T-cell (primary cell): ENCODE results near the gene FHL3. TPM values are rescaled to one million over a fixed set of nuclear protein-coding genes. Genes with fewer than 3 reads are reported as not detected.

Source experiments
- ATAC-seq, 4 experiments: fragments of 200-7000 bp in 3 of 4; fragments of 150-1000 bp in 1 of 4; cut with Tn5 transposase; replicated peaks in 1 of 4; 1 replicate in 3 of 4; 2 replicates in 1 of 4; pipeline ENCODE4 v1.10.0; 2021; ENCODE audit warnings: moderate library complexity in 3 of 4, mild to moderate bottlenecking in 2 of 4, moderate number of reproducible peaks in 1 of 4
- CTCF ChIA-PET, 2 donors: fragments of 300-600 bp; sonication (Branson Sonifier 250); formaldehyde crosslinking; loops; one replicate each; lab custom pipeline; 2022; ENCODE audit warnings: antibody characterized with exemption in 2 of 2; lab: Charles Lee
- POLR2A ChIA-PET, 2 donors: fragments of 300-600 bp; sonication (Branson Sonifier 250); formaldehyde crosslinking; loops; one replicate each; lab custom pipeline; 2022; ENCODE audit warnings: antibody characterized with exemption in 2 of 2; lab: Charles Lee
- DNase-seq, 35 experiments: peaks; one replicate each; pipeline versions ENCODE4 v3.0.0 to v3.0.0-alpha.2; 2013 to 2023
- H3K27ac ChIP-seq: one replicate; pipeline ENCODE4 v1.5.1; 2013; ENCODE audit warnings: low read length
- H3K27me3 ChIP-seq, 2 experiments: replicated peaks in 1 of 2; 1 replicate in 1 of 2; 2 replicates in 1 of 2; pipeline versions ENCODE4 v1.6.1 to v1.7.0; 2013; ENCODE audit warnings: low read length in 1 of 2, mixed read lengths in 1 of 2; ENCODE audit not compliant: control insufficient read depth in 2 of 2, insufficient read depth in 2 of 2; ENCODE audit errors: extremely low read depth in 1 of 2
- H3K36me3 ChIP-seq, 2 donors: 1 replicate in 1 of 2; 2 replicates in 1 of 2; pipeline versions ENCODE4 v1.6.1 to v1.7.0; 2013; ENCODE audit warnings: low read length in 1 of 2; ENCODE audit not compliant: control insufficient read depth in 2 of 2, insufficient read depth in 1 of 2; ENCODE audit errors: extremely low read depth in 1 of 2
- H3K4me1 ChIP-seq, 2 experiments: 1 replicate in 1 of 2; 2 replicates in 1 of 2; pipeline versions ENCODE4 v1.6.1 to v1.7.0; 2013; ENCODE audit warnings: low read length in 2 of 2, mixed read lengths in 1 of 2; ENCODE audit not compliant: insufficient read depth in 2 of 2, control insufficient read depth in 1 of 2; ENCODE audit errors: extremely low read depth in 1 of 2
- H3K4me3 ChIP-seq, 2 donors: 1 replicate in 1 of 2; 2 replicates in 1 of 2; pipeline versions ENCODE4 v1.5.1 to v1.7.0; 2013; ENCODE audit warnings: mild to moderate bottlenecking in 2 of 2, low read length in 1 of 2, moderate library complexity in 1 of 2; ENCODE audit not compliant: control insufficient read depth in 1 of 2; ENCODE audit errors: extremely low read depth in 1 of 2
- H3K9me3 ChIP-seq: 2 replicates; pipeline ENCODE4 v1.7.0; 2013
- H3K27ac Mint-ChIP-seq, 2 donors: one replicate each; pipeline ENCODE4 v1.8.0; 2020 to 2021; ENCODE audit warnings: mild to moderate bottlenecking in 2 of 2, mixed read lengths in 2 of 2
- H3K27me3 Mint-ChIP-seq, 2 donors: one replicate each; pipeline ENCODE4 v1.8.0; 2021 to 2022; ENCODE audit warnings: mixed read lengths in 2 of 2
- H3K36me3 Mint-ChIP-seq: one replicate; pipeline ENCODE4 v1.8.0; 2021; ENCODE audit warnings: mixed read lengths
- H3K4me1 Mint-ChIP-seq, 3 donors: one replicate each; pipeline ENCODE4 v1.8.0; 2020 to 2022; ENCODE audit warnings: mixed read lengths in 3 of 3, mild to moderate bottlenecking in 1 of 3
- H3K4me3 Mint-ChIP-seq, 3 donors: one replicate each; pipeline ENCODE4 v1.8.0; 2020 to 2022; ENCODE audit warnings: mild to moderate bottlenecking in 3 of 3, mixed read lengths in 3 of 3, moderate library complexity in 3 of 3
- H3K9me3 Mint-ChIP-seq, 3 donors: one replicate each; pipeline ENCODE4 v1.8.0; 2020 to 2022; ENCODE audit warnings: mixed read lengths in 3 of 3
- WGBS: methylation state at CpG from one replicate; pipeline ENCODE4 v1.1.5; 2013; ENCODE audit warnings: missing lambda C conversion rate; ENCODE audit not compliant: insufficient coverage; 5-methylcytosine and 5-hydroxymethylcytosine counted together
- total RNA-seq, 35 experiments: library from RNA in 6 of 35; stranded (reverse) in 6 of 35; fragments of 120-200 nt in 1 of 35; gene quantifications; one replicate each; pipeline versions ENCODE4 v1.2.1 to v1.2.4 and lab custom pipeline; 2013 to 2026

Gene FHL3
- total RNA-seq, 5 donors from 2014 or later (not counting 1 experiment from before 2014, with no cell fraction given) = 4.1 to 19.3 (median 8.1) TPM

- CTCF ChIA-PET = interaction anchor here in 1 of 2 donors (0.6 kb wide), 1 partner anchor 506 kb away, joined by 6 read pairs; no protein-coding TSS in a partner anchor
- H3K9me3 ChIP-seq = no peaks in the 10 kb centered on the region
- 47% methylated on average over 6 of the region's 13 CpGs for WGBS
Observed at GRCh38 chr1:38000529-38001455, 4.5 kb downstream of the FHL3 start.

GRCh38 chr1:38000233-38000528 is 5.1 kb downstream of the FHL3 start:
- Mint-ChIP-seq H3K4me1 (peaks cover 23 to 59% (median 59%) of the 10 kb centered on the region in 3 donors), H3K4me3 (no peak overlapping the region), H3K27ac (peak overlapping the region; percentile 94 to 95), H3K27me3 (peaks cover 0 to 3% of the 10 kb centered on the region in 2 donors), H3K9me3 (no peaks in the 10 kb centered on the region), H3K36me3 (no peaks in the 10 kb centered on the region)
- CTCF ChIA-PET = interaction anchor here in 1 of 2 donors (0.6 kb wide), 1 partner anchor 506 kb away, joined by 6 read pairs; no protein-coding TSS in a partner anchor
- peak overlapping the region; percentile 23 for H3K27ac ChIP-seq
- no peak for DNase-seq
- peaks cover 0 to 16% of the 10 kb centered on the region in 2 experiments for H3K27me3 ChIP-seq
- no peak for ATAC-seq
- H3K4me3 ChIP-seq = no peak overlapping the region
- H3K36me3 ChIP-seq = peaks cover 0 to 2% of the 10 kb centered on the region in 2 donors
- no CpG with 5 or more reads among the region's 2 CpGs for WGBS
- no peaks in the 10 kb centered on the region for H3K9me3 ChIP-seq
- H3K4me1 ChIP-seq = peaks cover under 1 to 34% of the 10 kb centered on the region in 2 experiments
- POLR2A ChIA-PET = no interaction called here

More at GRCh38 chr1:38000529-38001455, 4.5 kb downstream of the FHL3 start:
- H3K4me3 Mint-ChIP-seq = no peak overlapping the region
- Histone ChIP-seq H3K36me3 (peaks cover 0 to 2% of the 10 kb centered on the region in 2 donors), H3K4me3 (no peak overlapping the region), H3K27me3 (peaks cover 0 to 17% of the 10 kb centered on the region in 2 experiments), H3K4me1 (peaks cover 0 to 34% of the 10 kb centered on the region in 2 experiments), H3K27ac (peak overlapping the region; percentile 23)
- H3K27ac Mint-ChIP-seq = peak overlapping the region; percentile 94 to 95
- ATAC-seq (no peak), DNase-seq (no peak)
- peaks cover 20 to 57% (median 56%) of the 10 kb centered on the region in 3 donors for H3K4me1 Mint-ChIP-seq
- POLR2A ChIA-PET = no interaction called here
- H3K36me3 Mint-ChIP-seq = no peaks in the 10 kb centered on the region
- no peaks in the 10 kb centered on the region for H3K9me3 Mint-ChIP-seq
- peaks cover 0 to 3% of the 10 kb centered on the region in 2 donors for H3K27me3 Mint-ChIP-seq

- ChIA-PET POLR2A (no interaction called here), CTCF (no interaction called here)
- Mint-ChIP-seq H3K27me3 (peaks cover 0 to 3% of the 10 kb centered on the region in 2 donors), H3K4me3 (peak overlapping the region in 1 of 3 donors; percentile 49), H3K4me1 (peaks cover 26 to 63% (median 62%) of the 10 kb centered on the region in 3 donors), H3K9me3 (no peaks in the 10 kb centered on the region), H3K36me3 (no peaks in the 10 kb centered on the region), H3K27ac (peak overlapping the region; percentile 94 to 95)
- H3K36me3 ChIP-seq = peaks cover 0 to 2% of the 10 kb centered on the region in 2 donors
- DNase-seq (no peak), ATAC-seq (no peak)
- H3K4me3 ChIP-seq = no peak overlapping the region
- peaks cover 0 to 13% of the 10 kb centered on the region in 2 experiments for H3K27me3 ChIP-seq
- H3K27ac ChIP-seq = no peak overlapping the region
- no peaks in the 10 kb centered on the region for H3K9me3 ChIP-seq
- WGBS = 68% methylated on average over 2 of the region's 9 CpGs
- H3K4me1 ChIP-seq = peaks cover 4 to 37% of the 10 kb centered on the region in 2 experiments
Observed at GRCh38 chr1:37999430-38000232, 5.7 kb downstream of the FHL3 start.

GRCh38 chr1:37998913-37999429 is 6.3 kb downstream of the FHL3 start:
- Mint-ChIP-seq H3K4me3 (peak overlapping the region in 1 of 3 donors; percentile 49), H3K36me3 (no peaks in the 10 kb centered on the region), H3K27ac (peak overlapping the region; percentile 94 to 95), H3K4me1 (peaks cover 20 to 61% (median 60%) of the 10 kb centered on the region in 3 donors), H3K9me3 (no peaks in the 10 kb centered on the region), H3K27me3 (no peaks in the 10 kb centered on the region)
- H3K27me3 ChIP-seq = peaks cover 0 to 7% of the 10 kb centered on the region in 2 experiments
- no peak for ATAC-seq
- H3K9me3 ChIP-seq = no peaks in the 10 kb centered on the region
- H3K27ac ChIP-seq = no peak overlapping the region
- ChIA-PET CTCF (no interaction called here), POLR2A (no interaction called here)
- 93% methylated on average over 15 of the region's 16 CpGs for WGBS
- no peak overlapping the region for H3K4me3 ChIP-seq
- H3K4me1 ChIP-seq = peaks cover 4 to 33% of the 10 kb centered on the region in 2 experiments
- DNase-seq = no peak
- H3K36me3 ChIP-seq = peaks cover 0 to 2% of the 10 kb centered on the region in 2 donors

GRCh38 chr1:37998089-37998808 is 7.1 kb downstream of the FHL3 start:
- ATAC-seq = no peak
- Mint-ChIP-seq H3K36me3 (no peaks in the 10 kb centered on the region), H3K4me1 (peaks cover 16 to 54% (median 53%) of the 10 kb centered on the region in 3 donors), H3K27me3 (no peaks in the 10 kb centered on the region), H3K9me3 (no peaks in the 10 kb centered on the region), H3K4me3 (no peak overlapping the region), H3K27ac (peak overlapping the region; percentile 7 to 94)
- WGBS = 77% methylated on average over 4 of the region's 9 CpGs
- no peaks in the 10 kb centered on the region for H3K9me3 ChIP-seq
- H3K4me3 ChIP-seq = no peak overlapping the region
- CTCF ChIA-PET = no interaction called here
- H3K27me3 ChIP-seq = peaks cover 0 to 4% of the 10 kb centered on the region in 2 experiments
- H3K36me3 ChIP-seq = peaks cover 0 to 2% of the 10 kb centered on the region in 2 donors
- H3K27ac ChIP-seq = no peak overlapping the region
- POLR2A ChIA-PET = no interaction called here
- peaks cover 4 to 25% of the 10 kb centered on the region in 2 experiments for H3K4me1 ChIP-seq
- DNase-seq = no peak
